Right ventricle myocardium inferior (tissue), 1 donor: ENCODE results near the gene CD151. TPM values are rescaled to one million over a fixed set of nuclear protein-coding genes. Genes with fewer than 3 reads are reported as not detected.

ENCODE experiments used
- ATAC-seq: fragments of 200-7000 bp; cut with Tn5 transposase; one replicate; pipeline ENCODE4 v1.9.1; 2020; ENCODE audit warnings: mild to moderate bottlenecking, moderate library complexity
- DNase-seq: peaks from one replicate; pipeline ENCODE4 v3.0.0; 2021; ENCODE audit errors: missing footprints
- intact Hi-C: fragments of 100-400 bp; cut with DNase I; formaldehyde crosslinking; loops from one replicate; pipeline ENCODE4 v1.11.0; 2022
- total RNA-seq: library from RNA; stranded (reverse); fragmentation: NEBNext Ultra II Directional; extraction: Animal tissue kit (Norgen Biotek cat#: 25700); gene quantifications from one replicate; pipeline ENCODE4 v1.2.1, GENCODE V29; 2021
- donor health status: DM: no; HTN: yes; CAD: no; lungs with severe emphysema.

Gene CD151
- total RNA-seq, 1 donor from 2014 or later: 462 TPM

DNA sequence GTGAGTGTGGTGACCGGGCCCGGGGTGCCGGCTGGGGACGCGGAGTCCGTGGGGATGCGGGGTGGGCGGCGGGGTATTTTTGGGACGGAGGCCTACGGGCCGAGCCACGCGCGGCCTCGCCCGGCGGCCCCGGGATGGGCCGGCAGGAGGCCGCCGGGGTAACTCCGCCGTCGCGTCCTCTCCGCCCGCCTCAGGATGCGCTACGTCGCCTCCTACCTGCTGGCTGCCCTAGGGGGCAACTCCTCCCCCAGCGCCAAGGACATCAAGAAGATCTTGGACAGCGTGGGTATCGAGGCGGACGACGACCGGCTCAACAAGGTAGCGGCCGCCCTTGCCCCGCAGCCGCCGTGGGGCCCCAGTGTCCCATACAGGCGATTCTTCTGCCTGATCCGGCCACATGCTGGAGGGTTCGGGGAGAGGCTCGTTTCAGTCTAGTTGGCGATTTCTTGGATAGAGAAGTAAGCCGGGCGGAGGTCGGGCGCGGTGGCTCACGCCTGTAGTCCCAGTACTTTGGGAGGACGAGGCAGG, 22.6 kb upstream of the CD151 start:
- DNase-seq (peak; percentile 63), ATAC-seq (no peak)
- intact Hi-C loops: no loop called here

GRCh38 chr11:811446-812245, 21.1 kb upstream of the CD151 start:
- intact Hi-C loops: no loop called here
- no peak for ATAC-seq

GRCh38 chr11:812390-812789, 20.4 kb upstream of the CD151 start:
- ATAC-seq (no peak), DNase-seq (no peak)
- intact Hi-C loops: no loop called here

More at GRCh38 chr11:811446-812245, 21.1 kb upstream of the CD151 start:
- no peak for DNase-seq

GRCh38 chr11:813072-813455, 19.7 kb upstream of the CD151 start:
- DNase-seq (no peak), ATAC-seq (no peak)
- intact Hi-C loops: no loop called here

- no peak for ATAC-seq
- intact Hi-C loops: no loop called here
- DNase-seq: no peak
These were observed 19.2 kb upstream of the CD151 start for GRCh38 chr11:813456-814096.

DNA sequence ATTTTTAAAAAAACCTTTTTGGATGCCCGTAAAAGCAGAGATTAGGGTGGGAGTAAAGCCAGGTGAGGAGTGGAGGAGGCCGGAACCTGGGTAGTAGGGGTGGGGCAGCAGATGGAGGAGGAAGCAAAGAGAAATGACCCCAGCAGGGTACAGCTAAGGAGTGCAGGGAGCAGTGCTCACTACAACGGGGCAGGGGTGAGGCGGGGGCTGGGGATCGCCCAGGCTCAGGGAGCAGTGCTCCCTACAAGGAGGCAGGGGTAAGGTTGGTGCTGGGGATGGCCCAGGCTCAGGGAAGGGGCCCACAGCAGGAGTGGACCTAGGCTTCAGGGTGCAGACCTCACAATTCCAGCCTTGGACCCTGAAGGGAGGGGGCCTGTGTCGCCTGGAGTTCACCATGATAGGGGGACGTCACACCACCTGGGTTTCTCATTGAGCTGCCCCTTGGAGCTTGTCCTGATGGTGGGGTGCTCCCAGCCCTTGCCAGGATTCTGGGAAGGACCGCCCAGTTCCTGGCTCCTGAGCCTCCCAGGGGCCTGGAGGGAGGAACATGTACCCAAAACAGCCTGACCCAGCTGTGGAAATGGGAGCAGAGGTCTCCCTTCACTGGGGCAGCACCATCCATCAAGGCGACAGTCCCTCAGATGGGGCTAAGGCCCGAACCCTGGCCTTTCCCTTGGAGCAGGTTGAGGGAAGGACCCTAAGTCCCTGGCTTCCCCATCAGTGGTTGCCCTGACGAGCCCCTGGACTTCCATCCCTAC, 16.9 kb upstream of the CD151 start:
- intact Hi-C loops: no loop called here
- ATAC-seq (no peak), DNase-seq (no peak)

- ATAC-seq: no peak
- DNase-seq: no peak
These were observed 16.3 kb upstream of the CD151 start for GRCh38 chr11:816433-816779.

DNA sequence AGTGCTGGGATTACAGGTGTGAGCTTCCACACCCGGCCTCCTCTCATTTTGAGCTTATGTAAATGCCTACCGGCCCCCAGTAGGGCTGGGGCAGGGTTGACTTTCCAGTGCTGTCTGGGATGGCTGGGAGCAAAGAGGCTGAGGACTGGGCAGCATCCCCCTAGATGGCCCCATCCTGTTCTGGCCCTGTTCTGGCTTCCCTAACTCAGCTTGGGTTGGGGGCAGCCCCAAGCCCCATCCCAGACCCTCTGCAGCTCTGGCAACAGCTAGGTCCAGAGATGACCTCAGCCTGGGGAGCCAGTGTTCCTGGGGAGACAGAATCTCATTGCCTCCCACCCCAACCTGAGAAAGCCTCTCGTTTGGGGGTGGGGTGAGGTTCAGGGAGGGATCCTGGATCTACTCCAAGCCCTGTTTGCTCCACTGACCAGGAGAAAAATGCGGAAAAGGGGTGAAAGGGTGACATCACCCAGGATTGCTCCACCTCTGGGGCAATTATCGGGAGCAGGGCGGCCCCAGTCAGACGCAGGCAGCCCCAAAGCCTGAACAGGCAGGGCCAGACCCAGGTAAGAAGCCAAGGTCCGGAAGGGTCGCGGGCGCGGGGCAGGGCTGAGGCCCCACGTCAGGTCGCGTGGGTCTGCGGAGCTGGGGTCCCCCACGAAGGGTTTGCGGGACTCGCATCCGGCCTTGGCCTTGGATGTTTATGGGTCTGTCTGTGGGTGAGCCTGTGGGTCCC, 14.2 kb upstream of the CD151 start, which contains the start of gene PNPLA2:
PNPLA2 (plus strand) TSS at position 519 of the 733 bp plus-strand sequence. CDS start 805 bp downstream, outside the sequence.
- intact Hi-C loops: no loop called here
- DNase-seq (peak; percentile 75), ATAC-seq (no peak)

More at GRCh38 chr11:816433-816779, 16.3 kb upstream of the CD151 start:
- intact Hi-C loops: no loop called here

- intact Hi-C loops: no loop called here
- ATAC-seq (peak; percentile 83), DNase-seq (peak; percentile 98)
These were observed 13.4 kb upstream of the CD151 start for GRCh38 chr11:819129-819931.

GRCh38 chr11:819943-820649, 12.7 kb upstream of the CD151 start:
- ATAC-seq: peak; percentile 61
- intact Hi-C loops: no loop called here

GRCh38 chr11:820655-821511, 11.9 kb upstream of the CD151 start:
- intact Hi-C loops: no loop called here
- ATAC-seq (peak; percentile 62), DNase-seq (peak; percentile 90)

More at GRCh38 chr11:819943-820649, 12.7 kb upstream of the CD151 start:
- peak; percentile 95 for DNase-seq

GRCh38 chr11:821512-822371, 11.0 kb upstream of the CD151 start:
- DNase-seq (peak; percentile 86), ATAC-seq (no peak)
- intact Hi-C loops: no loop called here

GRCh38 chr11:823441-824291, 9.1 kb upstream of the CD151 start:
- no peak for ATAC-seq
- intact Hi-C loops: no loop called here
- peak; percentile 63 for DNase-seq

DNA sequence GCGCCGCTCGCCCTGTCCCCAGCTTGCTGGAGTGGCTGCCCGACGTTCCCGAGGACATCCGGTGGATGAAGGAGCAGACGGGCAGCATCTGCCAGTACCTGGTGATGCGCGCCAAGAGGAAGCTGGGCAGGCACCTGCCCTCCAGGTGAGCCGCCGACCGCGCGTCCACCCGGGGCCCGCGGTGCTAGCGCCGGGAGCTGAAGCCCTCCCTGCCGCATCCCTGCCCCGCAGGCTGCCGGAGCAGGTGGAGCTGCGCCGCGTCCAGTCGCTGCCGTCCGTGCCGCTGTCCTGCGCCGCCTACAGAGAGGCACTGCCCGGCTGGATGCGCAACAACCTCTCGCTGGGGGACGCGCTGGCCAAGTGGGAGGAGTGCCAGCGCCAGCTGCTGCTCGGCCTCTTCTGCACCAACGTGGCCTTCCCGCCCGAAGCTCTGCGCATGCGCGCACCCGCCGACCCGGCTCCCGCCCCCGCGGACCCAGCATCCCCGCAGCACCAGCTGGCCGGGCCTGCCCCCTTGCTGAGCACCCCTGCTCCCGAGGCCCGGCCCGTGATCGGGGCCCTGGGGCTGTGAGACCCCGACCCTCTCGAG, 8.4 kb upstream of the CD151 start:
- no peak for ATAC-seq
- intact Hi-C loops: no loop called here
- peak; percentile 54 for DNase-seq
